SK-N-SH (cell line): ENCODE results near the gene GFRA3. TPM values are rescaled to one million over a fixed set of nuclear protein-coding genes. Genes with fewer than 3 reads are reported as not detected.

ENCODE experiments used
- CTCF ChIA-PET: fragments of 300-600, 350-600 bp; formaldehyde crosslinking; extraction: SDS; loops from one replicate; lab custom pipeline; 2021; lab: Yijun Ruan, JAX
- POLR2A ChIA-PET: fragments of 350-600 bp; sonication (Branson Sonifier 250); formaldehyde crosslinking; extraction: SDS; loops from one replicate; lab custom pipeline; 2020; ENCODE audit warnings: antibody characterized with exemption, inconsistent platforms; lab: Yijun Ruan, JAX
- DNase-seq: peaks from one replicate; pipeline ENCODE4 v3.0.0; 2012
- H2AFZ ChIP-seq: fragments of 200-600 bp; sonication (generic); 2 replicates; pipeline ENCODE4 v1.8.1; 2016; ENCODE audit warnings: antibody characterized with exemption, mild to moderate bottlenecking, low read depth
- H3F3A ChIP-seq: fragments of 200-600 bp; sonication (generic); replicated peaks from 2 replicates; pipeline ENCODE3; 2016; ENCODE audit warnings: antibody characterized with exemption, mild to moderate bottlenecking; ENCODE audit not compliant: insufficient read depth
- H3K27ac ChIP-seq, 2 experiments: fragments of 200-500 bp in 1 of 2; fragments of 200-600 bp in 1 of 2; sonication (Bioruptor generic) in 1 of 2; sonication (generic), shearing (Covaris generic) in 1 of 2; 2 replicates each; pipeline versions ENCODE4 v1.5.1 to v1.6.1; 2014 to 2016; ENCODE audit warnings: low read depth in 2 of 2, inconsistent platforms in 1 of 2, low read length in 1 of 2, mild to moderate bottlenecking in 1 of 2, mixed read lengths in 1 of 2
- H3K27me3 ChIP-seq: fragments of 200-600 bp; sonication (generic), shearing (Covaris generic); 2 replicates; pipeline ENCODE4 v1.6.1; 2016; ENCODE audit warnings: mixed run types; ENCODE audit not compliant: insufficient read depth
- H3K36me3 ChIP-seq, 2 experiments: fragments of 200-500 bp in 1 of 2; fragments of 200-600 bp in 1 of 2; sonication (Bioruptor generic) in 1 of 2; sonication (generic) in 1 of 2; replicated peaks in 1 of 2; 2 replicates each; pipeline versions ENCODE3 to v1.5.1; 2014 to 2016; ENCODE audit warnings: low read length in 1 of 2, mild to moderate bottlenecking in 1 of 2; ENCODE audit not compliant: insufficient read depth in 2 of 2, control insufficient read depth in 1 of 2
- H3K4me1 ChIP-seq, 2 experiments: fragments of 200-500 bp in 1 of 2; fragments of 200-600 bp in 1 of 2; sonication (Bioruptor generic) in 1 of 2; sonication (generic), shearing (Covaris generic) in 1 of 2; 2 replicates each; pipeline versions ENCODE4 v1.5.1 to v1.6.1; 2014 to 2016; ENCODE audit warnings: low read depth in 1 of 2, low read length in 1 of 2, mixed run types in 1 of 2; ENCODE audit not compliant: insufficient read depth in 2 of 2, control insufficient read depth in 1 of 2
- H3K4me2 ChIP-seq: fragments of 200-600 bp; sonication (generic), shearing (Covaris generic); 2 replicates; pipeline ENCODE4 v1.6.1; 2017; ENCODE audit warnings: mixed run types
- H3K4me3 ChIP-seq, 2 experiments: fragments of 200-500 bp in 1 of 2; fragments of 200-600 bp in 1 of 2; sonication (Bioruptor generic) in 1 of 2; sonication (generic), shearing (Covaris generic) in 1 of 2; 2 replicates each; pipeline versions ENCODE4 v1.5.1 to v1.8.1; 2014 to 2016; ENCODE audit warnings: low read depth in 2 of 2, inconsistent platforms in 1 of 2, low read length in 1 of 2, mild to moderate bottlenecking in 1 of 2, mixed read lengths in 1 of 2, moderate library complexity in 1 of 2
- H3K79me2 ChIP-seq: fragments of 200-600 bp; sonication (generic); 2 replicates; pipeline ENCODE4 v1.8.1; 2017; ENCODE audit warnings: mild to moderate bottlenecking; ENCODE audit not compliant: insufficient read depth
- H3K9ac ChIP-seq: fragments of 200-600 bp; sonication (generic); 2 replicates; pipeline ENCODE4 v1.6.1; 2017; ENCODE audit warnings: mixed run types
- H3K9me2 ChIP-seq: fragments of 200-600 bp; sonication (generic); 2 replicates; pipeline ENCODE4 v1.6.1; 2017; ENCODE audit warnings: mixed run types
- H3K9me3 ChIP-seq: fragments of 200-600 bp; sonication (generic); 2 replicates; pipeline ENCODE4 v1.6.1; 2017; ENCODE audit warnings: mixed run types, mild to moderate bottlenecking, moderate library complexity
- H4K20me1 ChIP-seq: fragments of 200-600 bp; sonication (generic); 2 replicates; pipeline ENCODE4 v1.6.1; 2017; ENCODE audit warnings: mild to moderate bottlenecking, mixed run types; ENCODE audit not compliant: insufficient read depth
- CHD2 ChIP-seq: fragments of 150-350 bp; IDR thresholded peaks from 2 replicates; pipeline ENCODE4 v1.6.1; 2018; ENCODE audit warnings: low read length; ENCODE audit not compliant: partially characterized antibody
- CTCF ChIP-seq: fragments of 200-600 bp; sonication (generic); IDR thresholded peaks from 2 replicates; pipeline ENCODE4 v1.6.1; 2017; ENCODE audit warnings: antibody characterized with exemption, mild to moderate bottlenecking, moderate library complexity
- ELF1 ChIP-seq: IDR thresholded peaks from 2 replicates; pipeline ENCODE4 v1.4.0; 2012
- EP300 ChIP-seq, 2 experiments: IDR thresholded peaks; 2 replicates each; pipeline versions ENCODE4 v1.4.0 to v1.6.1; 2012; ENCODE audit warnings: borderline replicate concordance in 1 of 2, low read depth in 1 of 2, low read length in 1 of 2
- FOSL2 ChIP-seq: IDR thresholded peaks from 2 replicates; pipeline ENCODE4 v1.4.0; 2012; ENCODE audit warnings: low read depth, mild to moderate bottlenecking, moderate library complexity, borderline replicate concordance
- FOXJ3 ChIP-seq: sonication (generic); formaldehyde crosslinking; IDR thresholded peaks from 2 replicates; pipeline ENCODE4 v1.5.1; 2020; ENCODE audit warnings: mild to moderate bottlenecking, missing genetic modification reagents
- FOXM1 ChIP-seq: IDR thresholded peaks from 2 replicates; pipeline ENCODE4 v1.4.0; 2012; ENCODE audit warnings: low read depth, mild to moderate bottlenecking
- GATA2 ChIP-seq: sonication (generic); formaldehyde crosslinking; IDR thresholded peaks from 2 replicates; pipeline ENCODE4 v1.5.0; 2020; ENCODE audit warnings: mild to moderate bottlenecking, missing genetic modification reagents
- JUND ChIP-seq: IDR thresholded peaks from 2 replicates; pipeline ENCODE4 v1.4.0; 2012
- MAX ChIP-seq: IDR thresholded peaks from 2 replicates; pipeline ENCODE4 v1.4.0; 2012; ENCODE audit warnings: low read depth
- MEF2A ChIP-seq: IDR thresholded peaks from 2 replicates; pipeline ENCODE4 v1.4.0; 2012; ENCODE audit warnings: low read depth, borderline replicate concordance
- NFIC ChIP-seq: IDR thresholded peaks from 2 replicates; pipeline ENCODE4 v1.4.0; 2012; ENCODE audit warnings: borderline replicate concordance
- PBX3 ChIP-seq: IDR thresholded peaks from 2 replicates; pipeline ENCODE4; 2012
- RAD21 ChIP-seq: IDR thresholded peaks from 2 replicates; pipeline ENCODE4 v1.6.1; 2012; ENCODE audit warnings: mild to moderate bottlenecking, low read length
- RCOR1 ChIP-seq: fragments of 150-350 bp; IDR thresholded peaks from 2 replicates; pipeline ENCODE4 v1.6.1; 2017; ENCODE audit warnings: antibody characterized with exemption, low read length
- REST ChIP-seq: IDR thresholded peaks from 2 replicates; pipeline ENCODE4 v1.6.1; 2012; ENCODE audit warnings: mild to moderate bottlenecking, low read depth, low read length, moderate library complexity
- RFX5 ChIP-seq: IDR thresholded peaks from 2 replicates; pipeline ENCODE4 v1.6.1; 2012; ENCODE audit warnings: mild to moderate bottlenecking, improper control_type of control experiment, low read length
- RXRA ChIP-seq: IDR thresholded peaks from 2 replicates; pipeline ENCODE4 v1.4.0; 2012; ENCODE audit warnings: low read depth, mild to moderate bottlenecking, borderline replicate concordance
- SMC3 ChIP-seq: IDR thresholded peaks from 2 replicates; pipeline ENCODE4 v1.6.1; 2012; ENCODE audit warnings: low read depth, low read length, improper control_type of control experiment
- TAF1 ChIP-seq: IDR thresholded peaks from 2 replicates; pipeline ENCODE4 v1.6.1; 2012; ENCODE audit warnings: low read depth, mild to moderate bottlenecking, low read length, moderate library complexity, borderline replicate concordance
- TCF12 ChIP-seq: IDR thresholded peaks from 2 replicates; pipeline ENCODE4 v1.4.0; 2012
- TEAD4 ChIP-seq: IDR thresholded peaks from 2 replicates; pipeline ENCODE4 v1.4.0; 2012; ENCODE audit warnings: mild to moderate bottlenecking, borderline replicate concordance; ENCODE audit not compliant: insufficient read depth
- USF1 ChIP-seq: IDR thresholded peaks from 2 replicates; pipeline ENCODE4 v1.4.0; 2012; ENCODE audit warnings: low read depth, borderline replicate concordance
- USF2 ChIP-seq: fragments of 150-350 bp; IDR thresholded peaks from 2 replicates; pipeline ENCODE4 v1.6.1; 2017; ENCODE audit warnings: antibody characterized with exemption, low read length, low read depth, borderline replicate concordance
- WGBS: methylation state at CpG from one replicate; pipeline ENCODE4 v1.1.6; 2017; ENCODE audit warnings: low lambda C conversion rate; 5-methylcytosine and 5-hydroxymethylcytosine counted together
- polyA plus RNA-seq, 3 experiments: library from polyadenylated mRNA; depleted of rRNA; stranded (reverse); fragments of >200 nt; gene quantifications; 2 replicates each; pipeline ENCODE4 v1.2.3, GENCODE V29; 2012

GFRA3 gene
- polyA plus RNA-seq, 1 of the 3 experiments (the other 2 are of a cell fraction) = 0.15 TPM

GRCh38 chr5:138282920-138283742, 8.7 kb upstream of the GFRA3 start:
- Histone ChIP-seq H4K20me1 (no peaks in the 10 kb centered on the region), H2AFZ (no peak overlapping the region), H3K4me1 (no peaks in the 10 kb centered on the region; a peak in 1 of 4 replicates), H3K9me2 (no peaks in the 10 kb centered on the region), H3K4me2 (no peak overlapping the region), H3K79me2 (no peaks in the 10 kb centered on the region), H3K9ac (no peak overlapping the region), H3K4me3 (no peak overlapping the region; a peak in 1 of 4 replicates), H3K27ac (no peak overlapping the region), H3K36me3 (no peaks in the 10 kb centered on the region), H3K9me3 (no peaks in the 10 kb centered on the region), H3F3A (no peaks in the 10 kb centered on the region), H3K27me3 (no peaks in the 10 kb centered on the region)
- DNase-seq = peak; percentile 74
- WGBS = 75% methylated on average over 7 of the region's 7 CpGs
- ChIA-PET POLR2A (interaction anchor here (1.0 kb wide), 1 partner anchor 60 kb away, joined by 3 read pairs; no protein-coding TSS in a partner anchor), CTCF (interaction anchor here (0.6 to 6.7 kb wide), 32 partner anchors 8 to 202 kb away, joined by 3 to 125 read pairs (median 4); partner anchors contain the start of genes CDC23 and KIF20A)
- TF ChIP-seq GATA2 (CRISPR knock-in tag) (no peak), REST (no peak), TCF12 (no peak), TEAD4 (no peak), USF2 (no peak), CHD2 (peak; percentile 19), RFX5 (no peak), NFIC (no peak), MEF2A (no peak), FOSL2 (no peak), TAF1 (no peak), FOXM1 (no peak), RAD21 (peak; percentile 97), RXRA (no peak), CTCF (peak; percentile 63), EP300 (IDR thresholded peaks at IDR 0.05; ENCODE audit: borderline replicate concordance in 1 of 2, low read depth in 1 of 2, low read length in 1 of 2) (no peak), PBX3 (peak; percentile 40; the same call in 1 of the 2 replicates), ELF1 (no peak), MAX (peak; percentile 70), SMC3 (peak; percentile 94), FOXJ3 (CRISPR knock-in tag) (no peak), JUND (no peak), USF1 (no peak), RCOR1 (0 out of 2 replicates have a peak, but pooled peaks have one; percentile 3)
